Glutamatergic neuron (in vitro differentiated cells): ENCODE measurements around the gene PDE2A. TPM values are rescaled to one million over a fixed set of nuclear protein-coding genes. Genes with fewer than 3 reads are reported as not detected.

Experiments
- DNase-seq: peaks from one replicate; pipeline ENCODE4 v3.0.0; 2022
- H3K27ac Mint-ChIP-seq: one replicate; pipeline ENCODE4 v1.8.0; 2020; ENCODE audit warnings: mild to moderate bottlenecking, mixed read lengths, inconsistent platforms; ENCODE audit not compliant: unreplicated experiment
- H3K27me3 Mint-ChIP-seq: one replicate; pipeline ENCODE4 v1.8.0; 2020; ENCODE audit warnings: mild to moderate bottlenecking, moderate library complexity, mixed read lengths, inconsistent platforms; ENCODE audit not compliant: unreplicated experiment
- H3K36me3 Mint-ChIP-seq: one replicate; pipeline ENCODE4 v1.8.0; 2020; ENCODE audit warnings: mild to moderate bottlenecking, mixed read lengths, inconsistent platforms; ENCODE audit not compliant: unreplicated experiment
- H3K4me1 Mint-ChIP-seq: one replicate; pipeline ENCODE4 v1.8.0; 2020; ENCODE audit warnings: mild to moderate bottlenecking, low read depth, mixed read lengths, inconsistent platforms; ENCODE audit not compliant: unreplicated experiment
- H3K4me3 Mint-ChIP-seq: one replicate; pipeline ENCODE4 v1.8.0; 2020; ENCODE audit warnings: mild to moderate bottlenecking, mixed read lengths, inconsistent platforms; ENCODE audit not compliant: unreplicated experiment
- H3K9me3 Mint-ChIP-seq: one replicate; pipeline ENCODE4 v1.8.0; 2020; ENCODE audit warnings: mild to moderate bottlenecking, moderate library complexity, mixed read lengths, inconsistent platforms; ENCODE audit not compliant: unreplicated experiment
- total RNA-seq: library from RNA; stranded (reverse); fragmentation: NEBNext Ultra II Directional; extraction: Animal tissue kit (Norgen Biotek cat#: 25700); gene quantifications from one replicate; pipeline ENCODE4 v1.2.1, GENCODE V29; 2021; ENCODE audit not compliant: unreplicated experiment
- TF ChIP-seq, protein P1 (sequence below): fragments of 200-600 bp; sonication (generic); IDR thresholded peaks from one replicate; pipeline ENCODE4 v1.5.0; 2021; ENCODE audit not compliant: partially characterized antibody, unreplicated experiment

The PDE2A gene
- total RNA-seq, 1 donor from 2014 or later = 16.9 TPM

DNA sequence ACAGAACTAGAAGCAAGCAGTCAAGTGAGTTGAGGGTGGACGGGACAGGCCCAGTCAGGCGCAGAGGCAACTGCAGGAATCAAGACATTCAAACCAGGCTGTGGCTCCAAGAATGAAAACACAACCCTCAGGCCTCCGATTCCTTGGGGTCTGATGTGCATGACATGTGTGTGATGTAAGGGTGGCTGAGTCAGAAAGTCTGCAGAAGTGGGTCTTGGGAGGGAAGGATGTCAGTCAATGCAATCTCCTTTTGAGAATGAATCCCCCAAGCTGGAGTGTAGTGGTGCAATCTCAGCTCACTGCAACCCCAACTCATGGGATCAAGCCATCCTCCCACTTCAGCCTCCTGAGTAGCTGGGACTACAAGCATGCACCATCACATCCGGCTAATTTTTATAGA lies 15.9 kb upstream of the PDE2A start:
- Mint-ChIP-seq H3K4me3 (no peak overlapping the region), H3K36me3 (peaks cover 12% of the 10 kb centered on the region), H3K4me1 (no peaks in the 10 kb centered on the region), H3K27me3 (peaks cover 13% of the 10 kb centered on the region), H3K9me3 (peaks cover 4% of the 10 kb centered on the region), H3K27ac (no peak overlapping the region)
- TF ChIP-seq, protein P1, sequence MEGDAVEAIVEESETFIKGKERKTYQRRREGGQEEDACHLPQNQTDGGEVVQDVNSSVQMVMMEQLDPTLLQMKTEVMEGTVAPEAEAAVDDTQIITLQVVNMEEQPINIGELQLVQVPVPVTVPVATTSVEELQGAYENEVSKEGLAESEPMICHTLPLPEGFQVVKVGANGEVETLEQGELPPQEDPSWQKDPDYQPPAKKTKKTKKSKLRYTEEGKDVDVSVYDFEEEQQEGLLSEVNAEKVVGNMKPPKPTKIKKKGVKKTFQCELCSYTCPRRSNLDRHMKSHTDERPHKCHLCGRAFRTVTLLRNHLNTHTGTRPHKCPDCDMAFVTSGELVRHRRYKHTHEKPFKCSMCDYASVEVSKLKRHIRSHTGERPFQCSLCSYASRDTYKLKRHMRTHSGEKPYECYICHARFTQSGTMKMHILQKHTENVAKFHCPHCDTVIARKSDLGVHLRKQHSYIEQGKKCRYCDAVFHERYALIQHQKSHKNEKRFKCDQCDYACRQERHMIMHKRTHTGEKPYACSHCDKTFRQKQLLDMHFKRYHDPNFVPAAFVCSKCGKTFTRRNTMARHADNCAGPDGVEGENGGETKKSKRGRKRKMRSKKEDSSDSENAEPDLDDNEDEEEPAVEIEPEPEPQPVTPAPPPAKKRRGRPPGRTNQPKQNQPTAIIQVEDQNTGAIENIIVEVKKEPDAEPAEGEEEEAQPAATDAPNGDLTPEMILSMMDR = no peak
- no peak for DNase-seq

DNA sequence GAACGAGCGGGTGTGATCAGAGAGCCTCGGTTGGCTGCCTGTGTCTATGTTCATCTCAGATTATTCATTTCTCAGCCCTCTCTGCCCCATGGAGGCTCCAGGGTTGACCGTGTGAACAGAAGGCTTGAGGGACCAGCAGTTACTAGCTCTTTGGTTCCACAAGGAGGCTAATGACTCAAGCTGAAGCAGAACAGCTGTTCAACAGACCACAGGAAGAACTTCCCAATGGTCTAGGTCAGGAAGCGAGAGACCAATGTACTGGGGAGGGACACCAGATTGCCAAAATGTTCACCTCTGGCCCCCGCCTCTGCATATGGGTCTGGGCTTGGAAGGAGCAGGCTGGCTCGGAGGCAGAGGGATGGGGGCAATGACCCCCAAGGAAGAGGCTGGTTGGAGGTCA lies 14.7 kb upstream of the PDE2A start:
- H3K9me3 Mint-ChIP-seq = peaks cover 4% of the 10 kb centered on the region
- no peak for DNase-seq
- peaks cover 7% of the 10 kb centered on the region for H3K27me3 Mint-ChIP-seq
- TF ChIP-seq, protein P1 = no peak
- H3K36me3 Mint-ChIP-seq = peaks cover 7% of the 10 kb centered on the region
- no peaks in the 10 kb centered on the region for H3K4me1 Mint-ChIP-seq
- no peak overlapping the region for H3K4me3 Mint-ChIP-seq
- no peak overlapping the region for H3K27ac Mint-ChIP-seq

DNA sequence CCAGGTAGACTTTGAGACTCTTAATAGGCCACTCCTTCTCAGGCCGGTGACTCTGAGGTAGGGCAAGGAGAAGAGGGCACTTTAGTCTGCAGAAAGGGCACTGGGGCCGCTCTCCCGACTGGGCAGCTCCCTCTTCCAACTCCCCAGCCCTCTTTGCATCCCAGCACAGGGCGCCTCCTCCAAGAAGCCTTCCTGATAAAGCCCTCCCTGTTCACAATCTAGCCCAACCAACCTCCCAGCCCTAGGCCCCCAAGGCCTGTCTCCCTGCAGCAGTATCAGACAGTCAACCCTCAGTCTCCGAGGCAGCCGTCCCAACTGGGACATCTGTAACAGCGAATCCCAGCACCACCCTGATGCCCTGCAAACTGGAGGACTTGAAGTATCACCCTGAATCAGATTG lies 14.3 kb upstream of the PDE2A start:
- Mint-ChIP-seq H3K27me3 (peaks cover 7% of the 10 kb centered on the region), H3K27ac (no peak overlapping the region), H3K4me3 (no peak overlapping the region), H3K9me3 (peaks cover 4% of the 10 kb centered on the region), H3K36me3 (peaks cover 7% of the 10 kb centered on the region), H3K4me1 (no peaks in the 10 kb centered on the region)
- TF ChIP-seq, protein P1 = no peak
- DNase-seq = no peak

DNA sequence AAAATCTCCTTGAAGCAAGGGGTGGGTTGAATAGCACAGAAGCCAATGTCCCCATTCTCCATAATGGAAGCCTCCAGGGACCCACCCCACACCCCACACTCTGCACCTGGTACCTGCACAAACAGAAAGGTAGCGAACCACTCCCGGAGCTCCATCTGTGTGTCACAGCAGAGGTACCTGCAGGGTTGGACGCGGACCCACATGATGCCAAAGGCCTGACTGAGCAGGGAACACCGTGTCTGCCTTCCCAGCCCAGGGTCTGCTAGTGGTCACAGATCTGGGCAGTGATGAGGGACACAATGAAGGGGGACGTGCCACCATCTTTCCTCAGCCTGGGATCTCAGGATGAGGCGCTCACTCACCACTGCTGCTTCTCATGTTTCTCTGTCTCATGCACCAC lies 13.1 kb upstream of the PDE2A start:
- Mint-ChIP-seq H3K4me3 (no peak overlapping the region), H3K4me1 (no peaks in the 10 kb centered on the region), H3K27ac (no peak overlapping the region), H3K9me3 (peaks cover 2% of the 10 kb centered on the region), H3K36me3 (peaks cover 7% of the 10 kb centered on the region), H3K27me3 (peaks cover 7% of the 10 kb centered on the region)
- TF ChIP-seq, protein P1 = no peak
- DNase-seq = no peak

DNA sequence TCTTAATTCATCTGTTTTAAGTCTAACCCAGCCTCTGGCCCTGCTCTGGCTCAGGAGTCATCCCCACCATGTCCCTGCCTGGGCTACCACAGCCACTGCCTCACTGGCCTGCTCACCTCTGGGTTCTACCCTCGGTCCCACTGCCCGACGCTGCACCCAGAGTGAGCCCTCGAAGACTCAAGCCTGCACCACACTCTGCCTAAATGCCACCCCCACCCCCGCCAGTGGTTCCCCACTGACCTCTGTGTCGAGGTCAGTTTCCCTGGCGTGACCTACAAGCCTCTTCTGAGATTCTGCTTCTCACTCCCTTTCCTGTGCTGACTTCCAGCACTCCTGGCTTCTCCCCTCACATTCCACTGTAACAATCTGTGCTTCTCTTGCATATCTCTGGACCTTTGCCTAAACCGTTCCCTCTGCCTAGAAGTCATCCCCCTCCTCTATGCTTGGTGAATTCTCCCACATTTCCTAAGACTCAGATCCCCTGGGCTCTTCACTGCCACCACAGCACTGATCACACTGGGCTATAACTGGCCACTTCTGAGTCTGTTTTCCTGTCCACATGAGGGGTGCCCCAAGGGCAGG lies 12.5 kb upstream of the PDE2A start:
- H3K36me3 Mint-ChIP-seq = peaks cover 7% of the 10 kb centered on the region
- H3K4me1 Mint-ChIP-seq = no peaks in the 10 kb centered on the region
- H3K27me3 Mint-ChIP-seq = peaks cover 7% of the 10 kb centered on the region
- TF ChIP-seq, protein P1 = no peak
- H3K4me3 Mint-ChIP-seq = no peak overlapping the region
- no peak overlapping the region for H3K27ac Mint-ChIP-seq
- peaks cover 2% of the 10 kb centered on the region for H3K9me3 Mint-ChIP-seq
- no peak for DNase-seq
